ENCODE data around the gene POLA1.
A peak's percentile ranks its signal among the peaks of the same experiment; 100 is the strongest.
"Not testable (repeated sequence)": the region's sequence is repeated elsewhere in the genome, so short reads cannot be mapped to it uniquely, and the experiment has no call there.

Gene POLA1
- total RNA-seq, result 21.4 to 26.1 (median 21.6) reads per million in 3 donors

GRCh38 chrX:24693453-24694202, at the start of gene POLA1:
TSS of gene POLA1 (plus strand) at chrX:24693918. CDS start at chrX:24693962, 44 bp downstream.
- Histone ChIP-seq H3K27me3 (replicated peaks; ENCODE audit: control insufficient read depth, insufficient read depth, low read length, poor library complexity, severe bottlenecking) (no peaks in the 10 kb centered on the region), H3K4me3 (ENCODE audit: insufficient read depth, low read depth, low read length, poor library complexity, severe bottlenecking) (peak within 1 kb of the TSS; percentile 74), H3K27ac (ENCODE audit: insufficient read depth, low read length, poor library complexity, severe bottlenecking) (peak within 1 kb of the TSS; percentile 37), H3K9me3 (ENCODE audit: control insufficient read depth, low read length) (no peaks in the 10 kb centered on the region), H3K36me3 (ENCODE audit: control insufficient read depth, insufficient read depth, low read length) (no peaks in the 10 kb centered on the region), H3K4me1 (ENCODE audit: control insufficient read depth, insufficient read depth, low read length, poor library complexity, severe bottlenecking) (no peaks in the 10 kb centered on the region)
- DNase-seq, result peak; percentile 36 to 58 (median 45)

GRCh38 chrX:24646006-24646405, 47.7 kb upstream of the POLA1 start:
- Histone ChIP-seq H3K27ac (ENCODE audit: insufficient read depth, low read length, poor library complexity, severe bottlenecking) (no peak overlapping the region), H3K4me1 (ENCODE audit: control insufficient read depth, insufficient read depth, low read length, poor library complexity, severe bottlenecking) (no peaks in the 10 kb centered on the region), H3K27me3 (replicated peaks; ENCODE audit: control insufficient read depth, insufficient read depth, low read length, poor library complexity, severe bottlenecking) (no peaks in the 10 kb centered on the region), H3K36me3 (ENCODE audit: control insufficient read depth, insufficient read depth, low read length) (no peaks in the 10 kb centered on the region), H3K4me3 (ENCODE audit: insufficient read depth, low read depth, low read length, poor library complexity, severe bottlenecking) (no peak overlapping the region), H3K9me3 (ENCODE audit: control insufficient read depth, low read length) (no peaks in the 10 kb centered on the region)
- DNase-seq, result no peak

GRCh38 chrX:24646745-24647182, 47.0 kb upstream of the POLA1 start:
- Histone ChIP-seq H3K4me1 (ENCODE audit: control insufficient read depth, insufficient read depth, low read length, poor library complexity, severe bottlenecking) (no peaks in the 10 kb centered on the region), H3K9me3 (ENCODE audit: control insufficient read depth, low read length) (no peaks in the 10 kb centered on the region), H3K36me3 (ENCODE audit: control insufficient read depth, insufficient read depth, low read length) (no peaks in the 10 kb centered on the region), H3K4me3 (ENCODE audit: insufficient read depth, low read depth, low read length, poor library complexity, severe bottlenecking) (peak overlapping the region; percentile 2), H3K27ac (ENCODE audit: insufficient read depth, low read length, poor library complexity, severe bottlenecking) (no peak overlapping the region), H3K27me3 (replicated peaks; ENCODE audit: control insufficient read depth, insufficient read depth, low read length, poor library complexity, severe bottlenecking) (no peaks in the 10 kb centered on the region)
- no peak for DNase-seq

- H3K27me3 ChIP-seq (replicated peaks; ENCODE audit: control insufficient read depth, insufficient read depth, low read length, poor library complexity, severe bottlenecking), result no peaks in the 10 kb centered on the region
- H3K9me3 ChIP-seq (ENCODE audit: control insufficient read depth, low read length), result no peaks in the 10 kb centered on the region
- H3K4me1 ChIP-seq (ENCODE audit: control insufficient read depth, insufficient read depth, low read length, poor library complexity, severe bottlenecking), result no peaks in the 10 kb centered on the region
- no peak within 1 kb of the TSS for H3K27ac ChIP-seq (ENCODE audit: insufficient read depth, low read length, poor library complexity, severe bottlenecking)
- peak; percentile 14 to 36 (median 30) for DNase-seq
- no peaks in the 10 kb centered on the region for H3K36me3 ChIP-seq (ENCODE audit: control insufficient read depth, insufficient read depth, low read length)
- peak within 1 kb of the TSS; percentile 2 for H3K4me3 ChIP-seq (ENCODE audit: insufficient read depth, low read depth, low read length, poor library complexity, severe bottlenecking)
These were observed 46.3 kb upstream of the POLA1 start, which contains the start of gene PCYT1B for GRCh38 chrX:24647257-24648058. TSS of gene PCYT1B (minus strand) at chrX:24647347. CDS start at chrX:24647105, 242 bp downstream.

- H3K4me1 ChIP-seq (ENCODE audit: control insufficient read depth, insufficient read depth, low read length, poor library complexity, severe bottlenecking), result no peaks in the 10 kb centered on the region
- no peak overlapping the region for H3K27ac ChIP-seq (ENCODE audit: insufficient read depth, low read length, poor library complexity, severe bottlenecking)
- no peaks in the 10 kb centered on the region for H3K9me3 ChIP-seq (ENCODE audit: control insufficient read depth, low read length)
- no peak for DNase-seq
- H3K27me3 ChIP-seq (replicated peaks; ENCODE audit: control insufficient read depth, insufficient read depth, low read length, poor library complexity, severe bottlenecking), result no peaks in the 10 kb centered on the region
- H3K36me3 ChIP-seq (ENCODE audit: control insufficient read depth, insufficient read depth, low read length), result no peaks in the 10 kb centered on the region
- H3K4me3 ChIP-seq (ENCODE audit: insufficient read depth, low read depth, low read length, poor library complexity, severe bottlenecking), result no peak overlapping the region
These were observed 45.2 kb upstream of the POLA1 start for GRCh38 chrX:24648495-24648894.

GRCh38 chrX:24651783-24652182, 41.9 kb upstream of the POLA1 start:
- Histone ChIP-seq H3K27ac (ENCODE audit: insufficient read depth, low read length, poor library complexity, severe bottlenecking) (no peak overlapping the region), H3K4me3 (ENCODE audit: insufficient read depth, low read depth, low read length, poor library complexity, severe bottlenecking) (no peak overlapping the region), H3K4me1 (ENCODE audit: control insufficient read depth, insufficient read depth, low read length, poor library complexity, severe bottlenecking) (no peaks in the 10 kb centered on the region), H3K9me3 (ENCODE audit: control insufficient read depth, low read length) (no peaks in the 10 kb centered on the region), H3K27me3 (replicated peaks; ENCODE audit: control insufficient read depth, insufficient read depth, low read length, poor library complexity, severe bottlenecking) (no peaks in the 10 kb centered on the region), H3K36me3 (ENCODE audit: control insufficient read depth, insufficient read depth, low read length) (no peaks in the 10 kb centered on the region)
- DNase-seq, result no peak

GRCh38 chrX:24655679-24656078, 38.0 kb upstream of the POLA1 start:
- not testable (repeated sequence) for H3K9me3 ChIP-seq (ENCODE audit: control insufficient read depth, low read length); DNase-seq; H3K4me3 ChIP-seq (ENCODE audit: insufficient read depth, low read depth, low read length, poor library complexity, severe bottlenecking); H3K27ac ChIP-seq (ENCODE audit: insufficient read depth, low read length, poor library complexity, severe bottlenecking); H3K4me1 ChIP-seq (ENCODE audit: control insufficient read depth, insufficient read depth, low read length, poor library complexity, severe bottlenecking); H3K36me3 ChIP-seq (ENCODE audit: control insufficient read depth, insufficient read depth, low read length); H3K27me3 ChIP-seq (replicated peaks; ENCODE audit: control insufficient read depth, insufficient read depth, low read length, poor library complexity, severe bottlenecking)

GRCh38 chrX:24657671-24658386, 35.9 kb upstream of the POLA1 start:
- Histone ChIP-seq H3K4me1 (ENCODE audit: control insufficient read depth, insufficient read depth, low read length, poor library complexity, severe bottlenecking) (no peaks in the 10 kb centered on the region), H3K27ac (ENCODE audit: insufficient read depth, low read length, poor library complexity, severe bottlenecking) (no peak overlapping the region), H3K9me3 (ENCODE audit: control insufficient read depth, low read length) (no peaks in the 10 kb centered on the region), H3K4me3 (ENCODE audit: insufficient read depth, low read depth, low read length, poor library complexity, severe bottlenecking) (no peak overlapping the region), H3K36me3 (ENCODE audit: control insufficient read depth, insufficient read depth, low read length) (no peaks in the 10 kb centered on the region), H3K27me3 (replicated peaks; ENCODE audit: control insufficient read depth, insufficient read depth, low read length, poor library complexity, severe bottlenecking) (no peaks in the 10 kb centered on the region)
- no peak for DNase-seq

- DNase-seq, result no peak
- Histone ChIP-seq H3K9me3 (ENCODE audit: control insufficient read depth, low read length) (no peaks in the 10 kb centered on the region), H3K27ac (ENCODE audit: insufficient read depth, low read length, poor library complexity, severe bottlenecking) (no peak overlapping the region), H3K4me3 (ENCODE audit: insufficient read depth, low read depth, low read length, poor library complexity, severe bottlenecking) (no peak overlapping the region), H3K27me3 (replicated peaks; ENCODE audit: control insufficient read depth, insufficient read depth, low read length, poor library complexity, severe bottlenecking) (no peaks in the 10 kb centered on the region), H3K36me3 (ENCODE audit: control insufficient read depth, insufficient read depth, low read length) (no peaks in the 10 kb centered on the region), H3K4me1 (ENCODE audit: control insufficient read depth, insufficient read depth, low read length, poor library complexity, severe bottlenecking) (no peaks in the 10 kb centered on the region)
These were observed 35.3 kb upstream of the POLA1 start for GRCh38 chrX:24658421-24658820.

Data from effector memory CD4-positive, alpha-beta T cell (primary cell).